Thyroid gland (tissue), 4 donors: ENCODE measurements around the gene IFT88. TPM values are rescaled to one million over a fixed set of nuclear protein-coding genes. Genes with fewer than 3 reads are reported as not detected.

ENCODE experiments used
- DNase-seq, 2 donors: peaks; one replicate each; pipeline ENCODE4 v3.0.0-alpha.2; 2019
- H3K27ac ChIP-seq, 3 donors: fragments of 200-600 bp; sonication (generic); 1 replicate in 2 of 3; 2 replicates in 1 of 3; pipeline ENCODE4 v1.5.1; 2016 to 2019; ENCODE audit warnings: mild to moderate bottlenecking in 1 of 3, moderate library complexity in 1 of 3
- H3K27me3 ChIP-seq: fragments of 200-600 bp; sonication (generic); one replicate; pipeline ENCODE4 v1.5.1; 2019
- H3K36me3 ChIP-seq, 2 donors: fragments of 200-600 bp; sonication (generic); one replicate each; pipeline ENCODE4 v1.5.1; 2016 to 2019
- H3K4me1 ChIP-seq, 2 donors: fragments of 200-600 bp; sonication (generic); one replicate each; pipeline ENCODE4 v1.5.1; 2017 to 2019
- H3K4me3 ChIP-seq, 3 donors: fragments of 200-600 bp; sonication (generic); replicated peaks in 1 of 3; 1 replicate in 2 of 3; 2 replicates in 1 of 3; pipeline ENCODE4 v1.5.1; 2016; ENCODE audit warnings: mild to moderate bottlenecking in 1 of 3
- H3K9me3 ChIP-seq: fragments of 200-600 bp; sonication (generic); one replicate; pipeline ENCODE4 v1.5.1; 2017
- POLR2A ChIP-seq, 2 donors: fragments of 450-650 bp; IDR thresholded peaks; one replicate each; pipeline ENCODE4 v1.6.1; 2017; ENCODE audit warnings: antibody characterized with exemption in 2 of 2, mild to moderate bottlenecking in 2 of 2, moderate library complexity in 1 of 2
- WGBS, 2 donors: methylation state at CpG; one replicate each; pipeline ENCODE4 v1.1.5; 2017; 5-methylcytosine and 5-hydroxymethylcytosine counted together
- intact Hi-C: fragments of 100-400 bp; cut with DNase I; formaldehyde crosslinking; loops from one replicate; pipeline ENCODE4 v1.15.1; 2023
- total RNA-seq, 4 donors: library from RNA; depleted of rRNA; stranded (reverse); fragments of >200 nt; gene quantifications; one replicate each; pipeline ENCODE4 v1.2.3, GENCODE V29; 2016
- TF ChIP-seq, protein P1 (sequence below), 6 experiments: fragments of 200-600 bp in 3 of 6; fragments of 450-650 bp in 3 of 6; sonication (generic) in 3 of 6; IDR thresholded peaks; one replicate each; pipeline ENCODE4 v1.5.1; 2016 to 2019; ENCODE audit warnings: antibody characterized with exemption in 6 of 6, mild to moderate bottlenecking in 2 of 6, inconsistent platforms in 1 of 6, moderate library complexity in 1 of 6

Gene IFT88
- total RNA-seq, 4 donors from 2014 or later: 30.2 to 59.5 (median 42.2) TPM

DNA sequence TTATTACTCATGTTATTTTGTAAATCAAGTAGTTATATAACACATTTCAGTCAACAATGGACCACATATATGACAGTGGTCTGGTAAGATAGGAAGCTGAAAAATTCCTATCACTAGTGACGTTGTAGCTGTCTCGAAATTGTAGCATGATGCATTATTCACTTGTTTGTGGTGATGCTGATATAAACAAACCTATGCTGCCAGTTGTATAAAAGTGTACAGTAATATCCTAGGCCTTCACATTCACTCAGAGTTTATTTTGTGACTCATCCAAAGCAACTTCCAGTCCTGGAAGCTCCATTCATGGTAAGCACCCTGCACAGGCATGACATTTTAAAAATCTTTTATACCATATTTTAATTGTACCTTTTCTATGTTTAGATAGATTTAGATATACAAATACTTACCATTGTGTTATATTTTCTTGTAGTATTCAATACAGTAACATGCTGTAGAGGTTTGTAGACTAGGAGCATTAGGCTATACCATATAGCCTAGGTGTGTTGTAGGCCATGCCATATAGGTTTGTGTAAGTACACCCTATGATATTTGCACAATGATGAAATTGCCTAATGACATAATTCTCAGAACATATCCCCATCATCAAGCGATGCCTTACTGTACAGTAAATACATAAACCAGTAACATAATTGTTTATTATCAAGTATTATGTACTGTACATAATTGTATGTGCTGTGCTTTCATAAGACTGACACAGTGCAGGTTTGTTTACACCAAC lies 49.3 kb downstream of the IFT88 start:
- WGBS, 2 donors: 91 to 95% methylated on average over 3 of the region's 3 CpGs
- H3K4me1 ChIP-seq: no peaks in the 10 kb centered on the region
- TF ChIP-seq, protein P1, sequence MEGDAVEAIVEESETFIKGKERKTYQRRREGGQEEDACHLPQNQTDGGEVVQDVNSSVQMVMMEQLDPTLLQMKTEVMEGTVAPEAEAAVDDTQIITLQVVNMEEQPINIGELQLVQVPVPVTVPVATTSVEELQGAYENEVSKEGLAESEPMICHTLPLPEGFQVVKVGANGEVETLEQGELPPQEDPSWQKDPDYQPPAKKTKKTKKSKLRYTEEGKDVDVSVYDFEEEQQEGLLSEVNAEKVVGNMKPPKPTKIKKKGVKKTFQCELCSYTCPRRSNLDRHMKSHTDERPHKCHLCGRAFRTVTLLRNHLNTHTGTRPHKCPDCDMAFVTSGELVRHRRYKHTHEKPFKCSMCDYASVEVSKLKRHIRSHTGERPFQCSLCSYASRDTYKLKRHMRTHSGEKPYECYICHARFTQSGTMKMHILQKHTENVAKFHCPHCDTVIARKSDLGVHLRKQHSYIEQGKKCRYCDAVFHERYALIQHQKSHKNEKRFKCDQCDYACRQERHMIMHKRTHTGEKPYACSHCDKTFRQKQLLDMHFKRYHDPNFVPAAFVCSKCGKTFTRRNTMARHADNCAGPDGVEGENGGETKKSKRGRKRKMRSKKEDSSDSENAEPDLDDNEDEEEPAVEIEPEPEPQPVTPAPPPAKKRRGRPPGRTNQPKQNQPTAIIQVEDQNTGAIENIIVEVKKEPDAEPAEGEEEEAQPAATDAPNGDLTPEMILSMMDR (IDR thresholded peaks at IDR 0.05): no peak
- no peak for TF ChIP-seq POLR2A (IDR thresholded peaks at IDR 0.05)
- no peak for DNase-seq
- no peak overlapping the region for H3K4me3 ChIP-seq
- H3K36me3 ChIP-seq: no peaks in the 10 kb centered on the region
- H3K9me3 ChIP-seq: no peaks in the 10 kb centered on the region
- H3K27me3 ChIP-seq: no peaks in the 10 kb centered on the region
- intact Hi-C loops: no loop called here
- H3K27ac ChIP-seq: no peak overlapping the region

GRCh38 chr13:20623000-20623399 lies 56.0 kb downstream of the IFT88 start:
- Histone ChIP-seq H3K36me3 (peaks cover 0 to 4% of the 10 kb centered on the region in 2 donors), H3K27ac (no peak overlapping the region), H3K4me1 (no peaks in the 10 kb centered on the region), H3K27me3 (no peaks in the 10 kb centered on the region), H3K9me3 (no peaks in the 10 kb centered on the region), H3K4me3 (no peak overlapping the region)
- TF ChIP-seq, protein P1 (IDR thresholded peaks at IDR 0.05): no peak
- no peak for TF ChIP-seq POLR2A (IDR thresholded peaks at IDR 0.05)
- intact Hi-C loops: no loop called here
- DNase-seq: no peak
- WGBS, 2 donors: 96 to 100% methylated on average over 3 of the region's 3 CpGs

DNA sequence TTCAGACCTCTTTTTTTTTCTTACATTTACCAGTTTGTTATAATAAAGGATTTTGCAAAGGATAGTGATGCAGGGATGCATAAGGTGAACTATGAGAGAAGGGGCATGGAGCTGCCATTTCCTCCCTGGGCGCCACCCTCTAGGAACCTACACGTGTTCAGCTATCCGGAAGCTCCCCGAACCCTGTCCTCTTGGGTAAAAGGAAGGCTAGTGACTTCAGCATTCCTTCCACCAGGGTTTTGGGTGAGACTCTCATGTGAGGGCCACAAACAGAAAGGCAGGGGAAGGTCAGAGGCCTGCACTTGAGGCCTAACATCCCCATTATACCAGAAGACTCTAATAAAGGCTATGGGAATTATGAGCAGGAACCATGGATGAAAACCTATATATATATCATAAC lies 57.3 kb downstream of the IFT88 start:
- intact Hi-C loops: no loop called here
- Histone ChIP-seq H3K27me3 (no peaks in the 10 kb centered on the region), H3K9me3 (no peaks in the 10 kb centered on the region), H3K27ac (no peak overlapping the region), H3K4me1 (no peaks in the 10 kb centered on the region), H3K4me3 (no peak overlapping the region), H3K36me3 (peaks cover 0 to 4% of the 10 kb centered on the region in 2 donors)
- 94 to 96% methylated on average over 4 of the region's 4 CpGs for WGBS, 2 donors
- no peak for DNase-seq
- TF ChIP-seq, protein P1 (IDR thresholded peaks at IDR 0.05): no peak
- no peak for TF ChIP-seq POLR2A (IDR thresholded peaks at IDR 0.05)

DNA sequence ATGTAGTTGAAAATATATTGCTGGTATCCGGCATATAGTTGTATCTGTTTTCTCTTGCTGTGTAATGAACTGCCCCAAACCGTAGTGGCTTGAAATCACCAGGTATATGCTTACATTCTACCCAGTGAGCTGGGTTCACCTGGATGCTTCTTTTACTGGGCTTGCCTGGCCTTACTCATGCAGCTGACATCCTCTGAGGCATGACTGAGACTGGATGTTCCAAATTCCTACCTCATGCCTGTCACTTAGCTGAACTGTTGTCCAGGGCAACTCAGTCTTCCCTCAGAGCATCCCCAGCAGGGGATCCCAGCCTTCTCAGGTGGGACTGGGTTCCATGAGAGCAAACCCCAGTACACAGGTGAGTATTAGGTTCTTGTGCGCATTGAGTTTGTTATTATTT lies 66.8 kb downstream of the IFT88 start:
- no peaks in the 10 kb centered on the region for H3K4me1 ChIP-seq
- 98 to 99% methylated on average over 3 of the region's 3 CpGs for WGBS, 2 donors
- TF ChIP-seq, protein P1 (IDR thresholded peaks at IDR 0.05): no peak
- TF ChIP-seq POLR2A (IDR thresholded peaks at IDR 0.05): no peak
- no peak overlapping the region for H3K4me3 ChIP-seq
- no peaks in the 10 kb centered on the region for H3K27me3 ChIP-seq
- intact Hi-C loops: no loop called here
- H3K9me3 ChIP-seq: no peaks in the 10 kb centered on the region
- H3K36me3 ChIP-seq: no peaks in the 10 kb centered on the region
- DNase-seq: no peak
- H3K27ac ChIP-seq: no peak overlapping the region

- Histone ChIP-seq H3K4me1 (no peaks in the 10 kb centered on the region), H3K36me3 (no peaks in the 10 kb centered on the region), H3K27ac (no peak overlapping the region), H3K4me3 (no peak overlapping the region), H3K9me3 (no peaks in the 10 kb centered on the region), H3K27me3 (no peaks in the 10 kb centered on the region)
- WGBS, 2 donors: 95 to 100% methylated on average over 1 of the region's 1 CpG
- no peak for DNase-seq
- intact Hi-C loops: no loop called here
- TF ChIP-seq, protein P1 (IDR thresholded peaks at IDR 0.05): no peak
- TF ChIP-seq POLR2A (IDR thresholded peaks at IDR 0.05): no peak
Observed at GRCh38 chr13:20636079-20636478, 69.1 kb downstream of the IFT88 start.
